Measurements from ENCODE around the gene RAB23. TPM values are rescaled to one million over a fixed set of nuclear protein-coding genes. Genes with fewer than 3 reads are reported as not detected.

Gene RAB23
- total and polyA plus RNA-seq, 3 donors from 2014 or later, result 5.6 to 11.8 (median 6.0) TPM

DNA sequence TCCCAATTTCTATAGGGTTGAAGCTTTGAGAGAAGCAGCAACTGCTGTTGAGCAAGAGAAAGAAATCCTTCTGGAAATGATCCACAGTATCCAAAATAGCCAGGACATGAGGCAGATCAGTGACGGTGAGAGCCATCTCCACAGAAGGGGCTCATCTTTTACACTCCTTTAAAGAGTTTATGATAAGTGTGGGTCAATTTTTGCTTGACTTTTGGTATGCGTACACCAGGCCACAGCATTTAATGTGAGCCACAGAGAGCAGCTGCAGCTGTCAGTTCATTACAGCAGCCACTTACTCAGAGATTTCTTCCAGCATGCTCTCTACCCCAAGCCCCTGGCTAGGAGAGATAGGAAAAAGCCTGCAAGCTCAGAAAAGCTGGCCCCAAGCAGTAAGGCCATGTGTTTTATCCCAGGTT, 40.1 kb downstream of the RAB23 start:
- 87 to 93% methylated on average over 2 of the region's 2 CpGs for WGBS, 2 donors
- intact Hi-C loops (cut with DNase I; ENCODE audit: low total_unique reads), result no loop called here
- Histone ChIP-seq H3K27me3 (no peaks in the 10 kb centered on the region), H3K9me3 (no peaks in the 10 kb centered on the region), H3K27ac (no peak overlapping the region), H3K4me1 (no peaks in the 10 kb centered on the region), H3K36me3 (ENCODE audit: low read depth, missing control alignments) (no peaks in the 10 kb centered on the region), H3K4me3 (no peak overlapping the region)
- no peak for DNase-seq
- no peak for TF ChIP-seq POLR2A (IDR thresholded peaks at IDR 0.05)
- TF ChIP-seq, protein P1, sequence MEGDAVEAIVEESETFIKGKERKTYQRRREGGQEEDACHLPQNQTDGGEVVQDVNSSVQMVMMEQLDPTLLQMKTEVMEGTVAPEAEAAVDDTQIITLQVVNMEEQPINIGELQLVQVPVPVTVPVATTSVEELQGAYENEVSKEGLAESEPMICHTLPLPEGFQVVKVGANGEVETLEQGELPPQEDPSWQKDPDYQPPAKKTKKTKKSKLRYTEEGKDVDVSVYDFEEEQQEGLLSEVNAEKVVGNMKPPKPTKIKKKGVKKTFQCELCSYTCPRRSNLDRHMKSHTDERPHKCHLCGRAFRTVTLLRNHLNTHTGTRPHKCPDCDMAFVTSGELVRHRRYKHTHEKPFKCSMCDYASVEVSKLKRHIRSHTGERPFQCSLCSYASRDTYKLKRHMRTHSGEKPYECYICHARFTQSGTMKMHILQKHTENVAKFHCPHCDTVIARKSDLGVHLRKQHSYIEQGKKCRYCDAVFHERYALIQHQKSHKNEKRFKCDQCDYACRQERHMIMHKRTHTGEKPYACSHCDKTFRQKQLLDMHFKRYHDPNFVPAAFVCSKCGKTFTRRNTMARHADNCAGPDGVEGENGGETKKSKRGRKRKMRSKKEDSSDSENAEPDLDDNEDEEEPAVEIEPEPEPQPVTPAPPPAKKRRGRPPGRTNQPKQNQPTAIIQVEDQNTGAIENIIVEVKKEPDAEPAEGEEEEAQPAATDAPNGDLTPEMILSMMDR (IDR thresholded peaks at IDR 0.05), result no peak

- H3K27me3 ChIP-seq, result no peaks in the 10 kb centered on the region
- no peaks in the 10 kb centered on the region for H3K9me3 ChIP-seq
- no peak overlapping the region for H3K4me3 ChIP-seq
- H3K27ac ChIP-seq, result no peak overlapping the region
- TF ChIP-seq, protein P1 (IDR thresholded peaks at IDR 0.05), result no peak
- TF ChIP-seq POLR2A (IDR thresholded peaks at IDR 0.05), result no peak
- intact Hi-C loops (cut with DNase I; ENCODE audit: low total_unique reads), result no loop called here
- WGBS, 2 donors, result 85 to 92% methylated on average over 3 of the region's 3 CpGs
- DNase-seq, result no peak
- no peaks in the 10 kb centered on the region for H3K36me3 ChIP-seq (ENCODE audit: low read depth, missing control alignments)
- no peaks in the 10 kb centered on the region for H3K4me1 ChIP-seq
These were observed 41.5 kb downstream of the RAB23 start for GRCh38 chr6:57180596-57180995.

DNA sequence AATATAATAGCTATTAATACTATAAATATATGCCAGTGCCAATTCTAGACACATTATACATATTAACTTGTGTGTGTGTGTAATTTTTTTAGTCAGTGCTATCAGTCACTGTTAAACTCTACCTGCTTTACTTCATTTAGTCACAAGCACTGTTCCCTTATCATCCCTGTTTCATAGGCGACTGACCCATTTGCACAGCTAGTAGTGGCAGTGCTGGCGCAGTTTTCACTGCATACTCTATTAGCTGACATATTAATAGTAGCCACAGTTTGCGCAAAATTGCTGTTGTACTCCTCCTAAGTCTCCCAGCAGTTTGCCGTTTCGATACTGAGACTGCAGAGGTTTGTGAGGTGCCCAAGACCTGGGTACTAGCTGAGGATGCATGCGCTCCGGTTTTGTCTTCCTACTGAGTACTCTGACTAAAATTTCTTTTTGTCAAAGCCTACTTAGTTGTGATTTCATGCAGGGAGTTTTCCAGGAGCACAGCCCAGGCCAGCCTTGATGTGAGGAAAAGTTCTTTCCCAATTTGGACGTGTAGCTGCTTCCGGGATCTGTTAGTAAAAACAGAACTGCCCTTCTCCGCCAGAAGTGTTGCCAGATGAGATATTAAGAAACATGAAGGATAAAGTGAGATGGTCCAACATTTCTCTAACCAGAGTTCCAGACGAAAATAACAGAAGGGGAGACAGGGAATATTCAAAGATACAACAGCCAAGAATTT, 44.4 kb downstream of the RAB23 start:
- Histone ChIP-seq H3K27ac (peak overlapping the region; percentile 55 to 74), H3K4me1 (no peaks in the 10 kb centered on the region), H3K36me3 (ENCODE audit: low read depth, missing control alignments) (no peaks in the 10 kb centered on the region), H3K27me3 (no peaks in the 10 kb centered on the region), H3K9me3 (no peaks in the 10 kb centered on the region), H3K4me3 (no peak overlapping the region)
- DNase-seq, result peak; percentile 70
- TF ChIP-seq, protein P1 (IDR thresholded peaks at IDR 0.05), result no peak
- TF ChIP-seq POLR2A (IDR thresholded peaks at IDR 0.05), result no peak
- intact Hi-C loops (cut with DNase I; ENCODE audit: low total_unique reads), result no loop called here
- 59 to 70% methylated on average over 11 of the region's 11 CpGs for WGBS, 2 donors

DNA sequence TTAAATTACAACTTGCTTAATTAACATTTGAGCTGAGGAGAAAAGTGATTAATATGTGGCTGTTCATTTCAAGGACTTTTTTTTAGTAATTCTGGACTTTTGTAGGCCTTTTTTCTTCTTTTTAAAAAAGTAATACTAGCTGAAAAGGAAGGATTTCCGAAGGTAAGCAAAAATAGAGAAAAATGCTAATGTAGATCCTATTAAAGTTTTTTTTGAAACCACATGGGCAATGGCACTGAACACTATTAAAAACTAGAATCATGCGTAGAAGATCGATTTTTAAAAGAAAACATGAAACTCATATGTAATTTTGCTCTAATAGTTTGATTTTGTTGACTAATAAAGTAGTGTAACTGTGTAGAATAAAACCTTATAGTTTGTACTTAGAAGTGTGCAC, 47.6 kb downstream of the RAB23 start:
- DNase-seq, result no peak
- Histone ChIP-seq H3K9me3 (no peaks in the 10 kb centered on the region), H3K27ac (no peak overlapping the region), H3K4me3 (no peak overlapping the region), H3K27me3 (no peaks in the 10 kb centered on the region), H3K36me3 (ENCODE audit: low read depth, missing control alignments) (no peaks in the 10 kb centered on the region), H3K4me1 (no peaks in the 10 kb centered on the region)
- intact Hi-C loops (cut with DNase I; ENCODE audit: low total_unique reads), result loop anchor here (5.0 kb wide), 1 partner anchor 82 kb away; the partner anchor contains the start of gene ZNF451
- no peak for TF ChIP-seq POLR2A (IDR thresholded peaks at IDR 0.05)
- TF ChIP-seq, protein P1 (IDR thresholded peaks at IDR 0.05), result no peak
- 58 to 86% methylated on average over 3 of the region's 3 CpGs for WGBS, 2 donors
